Hepatocyte (in vitro differentiated cells): ENCODE results near the gene RAB3GAP1.

Source experiments
- EZH2 ChIP-seq: fragments of 200-600 bp; sonication (generic); IDR thresholded peaks from 2 replicates; pipeline ENCODE4 v1.6.1; 2016; ENCODE audit warnings: antibody characterized with exemption, mild to moderate bottlenecking, borderline replicate concordance
- EZH2phosphoT487 ChIP-seq: fragments of 200-600 bp; sonication (generic); IDR thresholded peaks from one replicate; pipeline ENCODE4 v1.6.1; 2018; ENCODE audit warnings: antibody characterized with exemption, mild to moderate bottlenecking, low read depth, moderate library complexity; ENCODE audit not compliant: unreplicated experiment, severe bottlenecking
- TF ChIP-seq, protein P1 (sequence below): fragments of 200-600 bp; sonication (generic); IDR thresholded peaks from 2 replicates; pipeline ENCODE4 v1.5.1; 2016; ENCODE audit warnings: antibody characterized with exemption, mild to moderate bottlenecking; ENCODE audit not compliant: poor library complexity

DNA sequence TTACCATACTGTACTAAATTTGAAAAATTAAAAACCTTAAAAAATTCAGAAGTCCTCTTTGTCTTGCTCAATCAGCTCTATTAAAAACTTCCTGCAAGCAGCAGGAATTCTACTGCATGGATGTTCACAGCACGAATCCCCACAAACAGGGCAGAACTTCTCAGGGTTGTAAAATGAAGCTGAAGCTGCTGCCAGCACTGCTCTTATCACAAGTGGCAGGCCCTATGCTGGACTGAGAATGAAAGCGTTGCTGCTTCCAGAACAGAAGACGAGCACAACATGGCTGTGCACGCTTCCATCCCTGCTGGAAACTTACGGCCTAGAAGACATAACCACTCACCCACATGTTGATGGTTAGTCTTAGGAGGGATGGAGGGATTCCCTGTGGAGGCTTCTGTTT is 134.0 kb downstream of the RAB3GAP1 start:
- TF ChIP-seq, protein P1, sequence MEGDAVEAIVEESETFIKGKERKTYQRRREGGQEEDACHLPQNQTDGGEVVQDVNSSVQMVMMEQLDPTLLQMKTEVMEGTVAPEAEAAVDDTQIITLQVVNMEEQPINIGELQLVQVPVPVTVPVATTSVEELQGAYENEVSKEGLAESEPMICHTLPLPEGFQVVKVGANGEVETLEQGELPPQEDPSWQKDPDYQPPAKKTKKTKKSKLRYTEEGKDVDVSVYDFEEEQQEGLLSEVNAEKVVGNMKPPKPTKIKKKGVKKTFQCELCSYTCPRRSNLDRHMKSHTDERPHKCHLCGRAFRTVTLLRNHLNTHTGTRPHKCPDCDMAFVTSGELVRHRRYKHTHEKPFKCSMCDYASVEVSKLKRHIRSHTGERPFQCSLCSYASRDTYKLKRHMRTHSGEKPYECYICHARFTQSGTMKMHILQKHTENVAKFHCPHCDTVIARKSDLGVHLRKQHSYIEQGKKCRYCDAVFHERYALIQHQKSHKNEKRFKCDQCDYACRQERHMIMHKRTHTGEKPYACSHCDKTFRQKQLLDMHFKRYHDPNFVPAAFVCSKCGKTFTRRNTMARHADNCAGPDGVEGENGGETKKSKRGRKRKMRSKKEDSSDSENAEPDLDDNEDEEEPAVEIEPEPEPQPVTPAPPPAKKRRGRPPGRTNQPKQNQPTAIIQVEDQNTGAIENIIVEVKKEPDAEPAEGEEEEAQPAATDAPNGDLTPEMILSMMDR, result no peak
- TF ChIP-seq EZH2 (no peak), EZH2phosphoT487 (no peak)
